HEK293 (cell line): ENCODE measurements around the gene SLC25A41.

Source experiments
- MZF1 ChIP-seq: fragments of 450-650 bp; formaldehyde crosslinking; IDR thresholded peaks from 2 replicates; pipeline ENCODE4 v1.5.1; 2017; ENCODE audit warnings: missing biosample characterization, missing genetic modification characterization, borderline replicate concordance
- ZBTB20 ChIP-seq: fragments of 450-650 bp; formaldehyde crosslinking; IDR thresholded peaks from 2 replicates; pipeline ENCODE4 v1.5.1; 2016; ENCODE audit warnings: missing biosample characterization, missing genetic modification characterization
- ZNF140 ChIP-seq: fragments of 450-650 bp; formaldehyde crosslinking; IDR thresholded peaks from 2 replicates; pipeline ENCODE4 v1.5.1; 2016; ENCODE audit warnings: missing biosample characterization, missing genetic modification characterization
- ZNF202 ChIP-seq: fragments of 450-650 bp; formaldehyde crosslinking; IDR thresholded peaks from 2 replicates; pipeline ENCODE4 v1.5.1; 2016; ENCODE audit warnings: missing biosample characterization, missing genetic modification characterization, borderline replicate concordance
- ZNF274 ChIP-seq, 2 experiments: fragments of 200-500 bp in 1 of 2; fragments of 450-650 bp in 1 of 2; sonication (Bioruptor generic) in 1 of 2; formaldehyde crosslinking in 1 of 2; IDR thresholded peaks; 2 replicates each; pipeline versions ENCODE4 v1.5.1 to v1.6.1; 2014 to 2016; ENCODE audit warnings: borderline replicate concordance in 1 of 2, inconsistent platforms in 1 of 2, low read length in 1 of 2, missing biosample characterization in 1 of 2, missing genetic modification characterization in 1 of 2
- ZNF350 ChIP-seq: fragments of 450-650 bp; formaldehyde crosslinking; IDR thresholded peaks from 2 replicates; pipeline ENCODE4 v1.5.0; 2017; ENCODE audit warnings: missing biosample characterization, mild to moderate bottlenecking, missing genetic modification characterization
- ZNF585B ChIP-seq: fragments of 450-650 bp; formaldehyde crosslinking; IDR thresholded peaks from 2 replicates; pipeline ENCODE4 v1.5.1; 2016; ENCODE audit warnings: missing biosample characterization, missing genetic modification characterization
- ZNF785 ChIP-seq: fragments of 450-650 bp; formaldehyde crosslinking; IDR thresholded peaks from 2 replicates; pipeline ENCODE4 v1.5.1; 2016; ENCODE audit warnings: missing biosample characterization, missing genetic modification characterization
- ZSCAN30 ChIP-seq: fragments of 450-650 bp; IDR thresholded peaks from 2 replicates; pipeline ENCODE4 v1.5.1; 2018; ENCODE audit warnings: missing biosample characterization, mild to moderate bottlenecking, missing genetic modification characterization, moderate library complexity
- TF ChIP-seq, protein P1 (sequence below): fragments of 450-650 bp; formaldehyde crosslinking; IDR thresholded peaks from 2 replicates; pipeline ENCODE4 v1.5.1; 2016; ENCODE audit warnings: missing biosample characterization, missing genetic modification characterization
- TF ChIP-seq, protein P2 (sequence below): fragments of 450-650 bp; formaldehyde crosslinking; IDR thresholded peaks from 2 replicates; pipeline ENCODE4 v1.5.1; 2016; ENCODE audit warnings: missing biosample characterization, missing genetic modification characterization
- TF ChIP-seq, protein P3 (sequence below): fragments of 450-650 bp; formaldehyde crosslinking; IDR thresholded peaks from 2 replicates; pipeline ENCODE4 v1.5.1; 2016; ENCODE audit warnings: missing biosample characterization, missing genetic modification characterization, low read depth
- TF ChIP-seq, protein P4 (sequence below): fragments of 450-650 bp; formaldehyde crosslinking; IDR thresholded peaks from 2 replicates; pipeline ENCODE4 v1.5.1; 2017; ENCODE audit warnings: missing biosample characterization, missing genetic modification characterization
- TF ChIP-seq, protein P5 (sequence below): IDR thresholded peaks from 2 replicates; pipeline ENCODE4 v1.6.1; 2011; ENCODE audit warnings: mild to moderate bottlenecking, low read depth, low read length, borderline replicate concordance

DNA sequence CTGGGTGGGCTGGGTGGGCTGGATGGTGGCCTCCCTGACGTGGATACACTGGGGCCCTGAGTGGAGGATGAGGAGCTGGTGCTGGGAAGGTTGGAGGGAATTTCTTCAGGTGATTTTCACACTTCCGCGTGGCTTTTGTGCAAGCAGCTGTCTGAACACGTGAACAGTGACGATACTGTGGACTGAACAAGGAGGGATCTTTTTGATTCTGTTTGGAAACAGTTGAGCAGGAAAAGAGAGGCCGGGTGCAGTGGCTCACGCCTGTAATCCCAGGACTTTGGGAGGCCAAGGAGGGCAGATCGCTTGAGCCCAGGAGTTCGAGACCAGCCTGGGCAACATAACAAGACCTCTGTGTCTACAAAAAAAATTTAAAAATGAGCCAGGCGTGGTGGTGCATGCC, 31.5 kb downstream of the SLC25A41 start:
- no peak for TF ChIP-seq ZNF585B (tag by site-specific recombination)
- TF ChIP-seq, protein P1, sequence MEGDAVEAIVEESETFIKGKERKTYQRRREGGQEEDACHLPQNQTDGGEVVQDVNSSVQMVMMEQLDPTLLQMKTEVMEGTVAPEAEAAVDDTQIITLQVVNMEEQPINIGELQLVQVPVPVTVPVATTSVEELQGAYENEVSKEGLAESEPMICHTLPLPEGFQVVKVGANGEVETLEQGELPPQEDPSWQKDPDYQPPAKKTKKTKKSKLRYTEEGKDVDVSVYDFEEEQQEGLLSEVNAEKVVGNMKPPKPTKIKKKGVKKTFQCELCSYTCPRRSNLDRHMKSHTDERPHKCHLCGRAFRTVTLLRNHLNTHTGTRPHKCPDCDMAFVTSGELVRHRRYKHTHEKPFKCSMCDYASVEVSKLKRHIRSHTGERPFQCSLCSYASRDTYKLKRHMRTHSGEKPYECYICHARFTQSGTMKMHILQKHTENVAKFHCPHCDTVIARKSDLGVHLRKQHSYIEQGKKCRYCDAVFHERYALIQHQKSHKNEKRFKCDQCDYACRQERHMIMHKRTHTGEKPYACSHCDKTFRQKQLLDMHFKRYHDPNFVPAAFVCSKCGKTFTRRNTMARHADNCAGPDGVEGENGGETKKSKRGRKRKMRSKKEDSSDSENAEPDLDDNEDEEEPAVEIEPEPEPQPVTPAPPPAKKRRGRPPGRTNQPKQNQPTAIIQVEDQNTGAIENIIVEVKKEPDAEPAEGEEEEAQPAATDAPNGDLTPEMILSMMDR, result no peak
- no peak for TF ChIP-seq MZF1
- no peak for TF ChIP-seq ZNF140 (tag by site-specific recombination)
- TF ChIP-seq ZNF350, result no peak
- no peak for TF ChIP-seq ZNF274 (IDR thresholded peaks at IDR 0.05; ENCODE audit: low read length)
- no peak for TF ChIP-seq ZNF274 (tag by site-specific recombination; IDR thresholded peaks at IDR 0.05; ENCODE audit: borderline replicate concordance)
- no peak for TF ChIP-seq ZBTB20 (tag by site-specific recombination)
- TF ChIP-seq ZSCAN30 (tag by site-specific recombination), result no peak
- TF ChIP-seq, protein P2, sequence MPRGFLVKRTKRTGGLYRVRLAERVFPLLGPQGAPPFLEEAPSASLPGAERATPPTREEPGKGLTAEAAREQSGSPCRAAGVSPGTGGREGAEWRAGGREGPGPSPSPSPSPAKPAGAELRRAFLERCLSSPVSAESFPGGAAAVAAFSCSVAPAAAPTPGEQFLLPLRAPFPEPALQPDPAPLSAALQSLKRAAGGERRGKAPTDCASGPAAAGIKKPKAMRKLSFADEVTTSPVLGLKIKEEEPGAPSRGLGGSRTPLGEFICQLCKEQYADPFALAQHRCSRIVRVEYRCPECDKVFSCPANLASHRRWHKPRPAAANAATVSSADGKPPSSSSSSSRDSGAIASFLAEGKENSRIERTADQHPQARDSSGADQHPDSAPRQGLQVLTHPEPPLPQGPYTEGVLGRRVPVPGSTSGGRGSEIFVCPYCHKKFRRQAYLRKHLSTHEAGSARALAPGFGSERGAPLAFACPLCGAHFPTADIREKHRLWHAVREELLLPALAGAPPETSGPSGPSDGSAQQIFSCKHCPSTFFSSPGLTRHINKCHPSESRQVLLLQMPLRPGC (tag by site-specific recombination), result no peak
- TF ChIP-seq, protein P3, sequence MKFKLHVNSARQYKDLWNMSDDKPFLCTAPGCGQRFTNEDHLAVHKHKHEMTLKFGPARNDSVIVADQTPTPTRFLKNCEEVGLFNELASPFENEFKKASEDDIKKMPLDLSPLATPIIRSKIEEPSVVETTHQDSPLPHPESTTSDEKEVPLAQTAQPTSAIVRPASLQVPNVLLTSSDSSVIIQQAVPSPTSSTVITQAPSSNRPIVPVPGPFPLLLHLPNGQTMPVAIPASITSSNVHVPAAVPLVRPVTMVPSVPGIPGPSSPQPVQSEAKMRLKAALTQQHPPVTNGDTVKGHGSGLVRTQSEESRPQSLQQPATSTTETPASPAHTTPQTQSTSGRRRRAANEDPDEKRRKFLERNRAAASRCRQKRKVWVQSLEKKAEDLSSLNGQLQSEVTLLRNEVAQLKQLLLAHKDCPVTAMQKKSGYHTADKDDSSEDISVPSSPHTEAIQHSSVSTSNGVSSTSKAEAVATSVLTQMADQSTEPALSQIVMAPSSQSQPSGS (tag by site-specific recombination), result no peak
- no peak for TF ChIP-seq ZNF785 (tag by site-specific recombination)
- TF ChIP-seq, protein P4, sequence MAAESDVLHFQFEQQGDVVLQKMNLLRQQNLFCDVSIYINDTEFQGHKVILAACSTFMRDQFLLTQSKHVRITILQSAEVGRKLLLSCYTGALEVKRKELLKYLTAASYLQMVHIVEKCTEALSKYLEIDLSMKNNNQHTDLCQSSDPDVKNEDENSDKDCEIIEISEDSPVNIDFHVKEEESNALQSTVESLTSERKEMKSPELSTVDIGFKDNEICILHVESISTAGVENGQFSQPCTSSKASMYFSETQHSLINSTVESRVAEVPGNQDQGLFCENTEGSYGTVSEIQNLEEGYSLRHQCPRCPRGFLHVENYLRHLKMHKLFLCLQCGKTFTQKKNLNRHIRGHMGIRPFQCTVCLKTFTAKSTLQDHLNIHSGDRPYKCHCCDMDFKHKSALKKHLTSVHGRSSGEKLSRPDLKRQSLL (tag by site-specific recombination), result no peak
- no peak for TF ChIP-seq ZNF202 (tag by site-specific recombination)
- TF ChIP-seq, protein P5, sequence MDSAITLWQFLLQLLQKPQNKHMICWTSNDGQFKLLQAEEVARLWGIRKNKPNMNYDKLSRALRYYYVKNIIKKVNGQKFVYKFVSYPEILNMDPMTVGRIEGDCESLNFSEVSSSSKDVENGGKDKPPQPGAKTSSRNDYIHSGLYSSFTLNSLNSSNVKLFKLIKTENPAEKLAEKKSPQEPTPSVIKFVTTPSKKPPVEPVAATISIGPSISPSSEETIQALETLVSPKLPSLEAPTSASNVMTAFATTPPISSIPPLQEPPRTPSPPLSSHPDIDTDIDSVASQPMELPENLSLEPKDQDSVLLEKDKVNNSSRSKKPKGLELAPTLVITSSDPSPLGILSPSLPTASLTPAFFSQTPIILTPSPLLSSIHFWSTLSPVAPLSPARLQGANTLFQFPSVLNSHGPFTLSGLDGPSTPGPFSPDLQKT, result no peak
